ENCODE measurements around the gene ELOVL5.

Gene ELOVL5

GRCh38 chr6:53331678-53332077 lies 17.1 kb downstream of the ELOVL5 start:
- TF ChIP-seq CTCF (IDR thresholded peaks at IDR 0.05): no peak
- Mint-ChIP-seq H3K36me3 (ENCODE audit: low read depth) (peaks cover 27% of the 10 kb centered on the region), H3K27ac (no peak overlapping the region), H3K27me3 (ENCODE audit: low read depth, poor library complexity) (no peaks in the 10 kb centered on the region), H3K4me3 (no peak overlapping the region), H3K4me1 (peaks cover 36% of the 10 kb centered on the region), H3K9me3 (no peaks in the 10 kb centered on the region)
- no peak for DNase-seq

- Mint-ChIP-seq H3K27me3 (ENCODE audit: low read depth, poor library complexity) (no peaks in the 10 kb centered on the region), H3K27ac (no peak overlapping the region), H3K4me3 (no peak overlapping the region), H3K9me3 (no peaks in the 10 kb centered on the region), H3K4me1 (peaks cover 32% of the 10 kb centered on the region), H3K36me3 (ENCODE audit: low read depth) (peaks cover 31% of the 10 kb centered on the region)
- no peak for DNase-seq
- TF ChIP-seq CTCF (IDR thresholded peaks at IDR 0.05): no peak
Observed at GRCh38 chr6:53330137-53330536, 18.6 kb downstream of the ELOVL5 start.

GRCh38 chr6:53328375-53328774 lies 20.4 kb downstream of the ELOVL5 start:
- peaks cover 38% of the 10 kb centered on the region for H3K36me3 Mint-ChIP-seq (ENCODE audit: low read depth)
- TF ChIP-seq CTCF (IDR thresholded peaks at IDR 0.05): no peak
- no peaks in the 10 kb centered on the region for H3K9me3 Mint-ChIP-seq
- no peaks in the 10 kb centered on the region for H3K27me3 Mint-ChIP-seq (ENCODE audit: low read depth, poor library complexity)
- peaks cover 24% of the 10 kb centered on the region for H3K4me1 Mint-ChIP-seq
- no peak for DNase-seq
- no peak overlapping the region for H3K4me3 Mint-ChIP-seq
- no peak overlapping the region for H3K27ac Mint-ChIP-seq

GRCh38 chr6:53327017-53327395 lies 21.7 kb downstream of the ELOVL5 start:
- TF ChIP-seq CTCF (IDR thresholded peaks at IDR 0.05): no peak
- Mint-ChIP-seq H3K36me3 (ENCODE audit: low read depth) (peaks cover 25% of the 10 kb centered on the region), H3K4me3 (no peak overlapping the region), H3K27me3 (ENCODE audit: low read depth, poor library complexity) (no peaks in the 10 kb centered on the region), H3K4me1 (peaks cover 24% of the 10 kb centered on the region), H3K27ac (peak overlapping the region; percentile 94), H3K9me3 (no peaks in the 10 kb centered on the region)
- DNase-seq: no peak

GRCh38 chr6:53326372-53327016 lies 22.3 kb downstream of the ELOVL5 start:
- no peak for TF ChIP-seq CTCF (IDR thresholded peaks at IDR 0.05)
- no peak for DNase-seq
- Mint-ChIP-seq H3K9me3 (no peaks in the 10 kb centered on the region), H3K27me3 (ENCODE audit: low read depth, poor library complexity) (no peaks in the 10 kb centered on the region), H3K4me1 (peaks cover 24% of the 10 kb centered on the region), H3K4me3 (no peak overlapping the region), H3K27ac (peak overlapping the region; percentile 87), H3K36me3 (ENCODE audit: low read depth) (peaks cover 21% of the 10 kb centered on the region)

- H3K4me1 Mint-ChIP-seq: peaks cover 24% of the 10 kb centered on the region
Observed at GRCh38 chr6:53325785-53326184, 23.0 kb downstream of the ELOVL5 start.

More at GRCh38 chr6:53325785-53326184, 23.0 kb downstream of the ELOVL5 start:
- Mint-ChIP-seq H3K36me3 (ENCODE audit: low read depth) (peaks cover 19% of the 10 kb centered on the region), H3K27me3 (ENCODE audit: low read depth, poor library complexity) (no peaks in the 10 kb centered on the region), H3K27ac (peak overlapping the region; percentile 52), H3K4me3 (no peak overlapping the region), H3K9me3 (no peaks in the 10 kb centered on the region)
- DNase-seq: no peak
- TF ChIP-seq CTCF (IDR thresholded peaks at IDR 0.05): no peak
